ENCODE results near the gene GULP1.
A peak's percentile ranks its signal among the peaks of the same experiment; 100 is the strongest.
"Not testable (repeated sequence)": the region's sequence is repeated elsewhere in the genome, so short reads cannot be mapped to it uniquely, and the experiment has no call there.

GULP1 gene, protein sequence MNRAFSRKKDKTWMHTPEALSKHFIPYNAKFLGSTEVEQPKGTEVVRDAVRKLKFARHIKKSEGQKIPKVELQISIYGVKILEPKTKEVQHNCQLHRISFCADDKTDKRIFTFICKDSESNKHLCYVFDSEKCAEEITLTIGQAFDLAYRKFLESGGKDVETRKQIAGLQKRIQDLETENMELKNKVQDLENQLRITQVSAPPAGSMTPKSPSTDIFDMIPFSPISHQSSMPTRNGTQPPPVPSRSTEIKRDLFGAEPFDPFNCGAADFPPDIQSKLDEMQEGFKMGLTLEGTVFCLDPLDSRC

DNA sequence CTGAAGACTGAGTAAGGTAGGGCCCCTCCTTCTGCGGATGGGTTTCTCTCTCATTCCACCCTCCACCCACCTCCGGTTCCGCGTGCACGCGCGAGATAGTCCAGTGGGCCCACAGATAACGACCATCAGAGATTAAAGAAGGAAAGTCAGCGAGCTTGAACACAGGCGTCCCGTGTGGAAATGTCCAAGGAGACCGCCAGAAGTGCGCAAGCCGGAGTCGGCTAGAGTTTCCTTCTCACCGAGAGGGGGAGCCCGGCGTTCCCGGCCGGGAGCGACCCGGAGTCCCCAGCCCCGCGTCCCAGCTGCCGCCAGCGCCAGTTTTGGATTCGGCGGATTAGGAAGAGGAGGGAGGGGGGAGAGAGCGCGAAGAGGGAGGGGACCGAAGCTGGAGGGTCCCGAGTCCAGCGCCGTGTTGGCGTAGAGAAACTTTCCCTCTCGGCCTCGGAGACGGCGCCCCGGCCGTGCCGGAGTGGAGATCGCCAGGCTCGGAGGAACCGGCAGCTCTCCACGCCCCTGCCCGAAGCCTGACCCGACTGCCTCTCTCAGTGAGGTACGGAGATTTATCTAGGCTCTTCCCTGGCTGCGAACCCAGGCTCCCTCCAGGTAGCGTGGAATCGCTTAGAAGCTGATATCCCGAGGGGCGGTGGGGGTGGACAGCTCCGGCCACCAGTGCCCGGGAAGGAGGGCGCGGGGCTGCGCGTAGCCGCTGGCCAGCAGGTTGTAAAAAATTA is at the start of gene GULP1:
TSS of gene GULP1 (plus strand) at position 258 of the 731 bp plus-strand sequence. CDS start 185,829 bp downstream, outside the sequence.
- peak; percentile 78 for DNase-seq

DNA sequence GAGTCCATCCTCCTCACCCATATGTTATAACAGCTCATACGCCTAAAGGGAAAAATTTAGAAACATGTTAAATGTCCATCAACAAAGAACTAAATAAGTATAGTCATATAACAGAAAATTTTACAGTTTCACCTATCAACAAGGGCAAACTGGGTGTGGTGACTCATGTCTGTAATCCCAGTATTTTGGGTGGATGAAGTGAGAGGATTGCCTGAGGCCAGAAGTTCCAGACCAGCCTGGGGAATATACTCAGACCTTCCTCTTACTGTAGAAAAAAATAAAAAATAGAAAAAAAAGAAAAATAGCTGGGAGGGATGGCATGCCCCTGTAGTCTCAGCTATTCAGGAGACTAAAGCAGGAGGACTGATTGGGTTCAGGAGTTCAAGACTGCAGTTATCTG is 48.3 kb upstream of the GULP1 start:
- no peak for DNase-seq

DNA sequence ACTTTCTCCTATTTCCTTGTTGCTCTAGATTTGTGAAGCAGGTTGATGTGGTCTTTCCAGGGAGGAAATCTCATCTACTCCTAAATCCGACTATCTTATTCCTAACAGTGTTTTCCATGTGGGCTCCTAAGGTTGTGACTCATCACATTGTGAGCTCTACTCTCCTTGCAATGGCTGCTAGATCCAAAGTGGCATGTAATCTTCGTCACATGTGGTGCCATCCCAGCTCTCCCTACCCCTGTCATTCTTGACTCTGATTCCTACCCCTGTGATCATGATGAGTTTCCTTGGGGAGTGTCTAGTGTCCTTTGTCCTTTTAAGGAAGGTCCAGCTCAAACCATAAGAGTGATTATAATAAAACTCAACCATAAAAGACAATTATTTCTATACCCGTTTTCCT is 47.3 kb upstream of the GULP1 start:
- no peak for DNase-seq

DNA sequence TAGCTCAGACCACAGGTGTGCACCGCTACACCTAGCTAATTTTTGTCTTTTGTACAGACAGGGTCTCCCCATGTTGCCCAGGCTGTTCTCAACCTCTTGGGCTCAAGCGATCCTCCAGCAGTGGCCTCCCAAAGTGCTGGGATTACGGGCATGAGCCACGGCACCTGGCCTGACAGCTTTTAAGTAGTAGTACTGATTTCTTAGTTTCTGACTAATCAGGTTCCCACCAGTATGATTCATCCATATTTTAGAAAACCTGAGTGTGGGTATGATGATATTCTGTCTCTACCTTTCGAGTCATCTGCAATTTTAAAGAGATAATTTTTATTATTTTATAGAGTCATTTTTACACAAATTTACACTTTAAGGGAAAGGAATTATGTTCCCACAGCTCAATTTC is 46.4 kb upstream of the GULP1 start:
- DNase-seq = no peak

DNA sequence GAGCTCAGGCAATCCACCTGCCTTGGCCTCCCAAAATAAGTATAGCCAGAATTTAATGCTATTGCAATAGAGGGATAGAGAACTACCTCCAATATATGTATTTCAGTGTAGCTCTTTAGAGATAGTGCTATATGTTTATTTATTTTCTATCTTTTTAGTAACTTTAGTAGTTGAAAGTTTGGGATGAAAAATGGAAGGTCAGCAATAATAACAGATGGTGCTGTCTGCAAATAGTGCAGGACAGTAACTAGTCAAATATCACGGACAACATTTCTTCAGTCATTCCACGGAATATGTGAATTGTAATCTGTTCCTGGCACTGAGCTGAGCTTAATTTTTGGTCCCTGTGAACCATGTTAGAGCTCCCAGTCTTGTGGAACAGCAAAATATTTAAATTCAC is 43.2 kb upstream of the GULP1 start:
- no peak for DNase-seq

DNA sequence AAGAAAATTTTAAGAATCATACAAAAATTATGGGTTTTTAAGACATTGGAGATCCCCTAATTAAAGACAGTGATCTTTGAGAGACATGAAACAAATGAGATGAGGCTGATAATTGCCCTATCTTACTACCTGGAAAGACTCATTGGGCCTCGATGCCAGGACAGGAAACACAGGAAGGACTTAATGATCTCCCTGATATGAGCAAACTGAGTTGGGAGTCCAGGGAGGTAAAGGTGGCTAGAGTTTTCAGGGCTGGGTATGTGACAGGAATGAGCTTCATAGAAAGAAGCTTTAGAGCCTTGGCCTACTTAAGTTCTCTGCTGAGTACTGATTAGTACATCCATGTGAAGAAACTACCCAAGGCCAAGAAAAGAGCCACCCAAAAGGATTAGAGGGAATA is 40.6 kb upstream of the GULP1 start:
- no peak for DNase-seq

DNA sequence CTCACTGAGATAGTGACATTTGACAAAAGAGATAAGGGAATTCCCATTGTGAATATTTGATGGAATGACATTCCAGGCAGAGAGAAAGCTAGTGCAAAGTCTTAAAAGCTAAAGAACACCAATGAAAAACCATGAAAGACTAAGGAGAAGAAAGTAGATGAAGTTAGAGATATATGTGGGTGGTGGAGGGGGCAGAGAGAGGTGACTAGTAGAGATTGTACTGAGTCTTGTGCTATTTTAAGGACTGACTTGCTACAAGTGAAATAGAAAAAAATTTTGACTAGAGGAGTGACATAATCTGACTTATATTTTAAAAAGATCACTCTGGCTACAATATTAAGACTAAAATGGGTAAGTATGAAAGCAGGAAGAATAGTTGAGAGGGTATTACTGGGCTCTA is 35.3 kb upstream of the GULP1 start:
- no peak for DNase-seq

DNA sequence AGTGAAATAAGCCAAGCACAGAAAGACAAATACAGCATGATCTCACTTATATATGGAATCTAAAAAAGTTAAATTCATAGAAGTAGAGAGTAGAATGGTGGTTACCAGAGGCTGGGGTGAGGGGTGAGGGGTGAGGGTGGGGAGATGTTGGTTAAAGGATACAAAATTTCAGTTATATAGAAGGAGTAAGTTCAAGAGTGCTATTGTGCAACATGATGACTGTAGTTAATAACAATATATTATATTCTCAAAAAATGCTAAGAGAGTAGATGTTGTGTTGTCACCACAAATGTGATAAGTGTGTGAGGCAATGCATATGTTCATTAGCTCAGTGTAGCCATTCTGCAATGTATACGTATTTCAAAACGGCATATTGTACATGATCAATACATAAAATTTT is 26.4 kb upstream of the GULP1 start:
- DNase-seq = no peak

DNA sequence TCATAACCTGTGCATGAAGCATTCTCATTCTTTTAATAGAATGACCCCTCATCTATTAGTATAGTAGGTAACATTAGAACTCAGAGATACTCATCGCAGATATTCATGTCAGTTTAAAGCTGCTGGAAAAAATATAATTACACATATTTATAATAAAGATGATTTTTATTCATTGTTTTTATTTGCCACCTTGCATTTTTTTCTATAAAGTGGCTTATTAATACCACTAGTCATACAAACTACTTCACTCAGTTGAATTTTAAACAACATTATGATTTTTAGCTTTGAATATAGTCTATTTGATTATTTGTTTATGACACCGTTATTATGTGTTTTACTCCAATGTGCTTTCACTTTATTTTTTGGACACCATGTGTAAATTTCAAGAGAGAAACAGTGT is 23.9 kb upstream of the GULP1 start:
- no peak for DNase-seq

DNA sequence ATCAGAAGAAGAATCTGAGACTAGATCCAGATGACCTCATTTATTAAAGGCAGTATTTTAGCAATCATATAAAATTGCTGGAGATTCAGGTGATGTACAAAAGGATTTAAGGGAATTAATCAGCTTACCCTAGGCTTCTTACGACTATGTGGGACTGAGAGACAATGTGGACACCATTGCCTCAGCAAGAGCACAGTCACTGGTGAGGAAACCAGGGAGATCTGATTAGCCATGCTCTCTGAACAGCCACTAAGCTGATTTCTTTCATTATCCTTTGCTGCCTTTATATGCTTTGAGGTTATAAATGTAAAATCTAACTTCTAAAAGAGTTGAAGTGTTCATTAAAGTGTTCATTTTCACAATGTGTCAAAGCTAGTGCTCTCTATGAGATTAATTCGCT is 22.7 kb upstream of the GULP1 start:
- DNase-seq = no peak

DNA sequence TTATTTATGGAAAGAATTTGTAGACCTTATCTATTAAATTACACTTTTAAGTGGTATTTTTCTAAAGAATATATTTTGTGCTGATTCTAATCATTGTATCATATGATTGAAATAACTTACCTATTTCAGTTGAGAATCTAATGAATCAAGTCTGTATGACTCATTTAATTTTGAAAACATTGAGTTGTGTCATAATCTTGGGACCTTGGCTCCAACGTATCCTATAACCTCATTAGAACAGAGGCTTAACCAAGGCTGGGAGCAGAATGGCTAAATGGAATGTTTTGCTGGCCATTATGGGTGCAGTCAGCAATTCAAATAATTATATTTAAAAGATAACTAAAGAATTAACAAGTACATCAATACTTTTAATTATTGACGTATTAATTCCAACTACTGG is 19.6 kb upstream of the GULP1 start:
- no peak for DNase-seq

DNA sequence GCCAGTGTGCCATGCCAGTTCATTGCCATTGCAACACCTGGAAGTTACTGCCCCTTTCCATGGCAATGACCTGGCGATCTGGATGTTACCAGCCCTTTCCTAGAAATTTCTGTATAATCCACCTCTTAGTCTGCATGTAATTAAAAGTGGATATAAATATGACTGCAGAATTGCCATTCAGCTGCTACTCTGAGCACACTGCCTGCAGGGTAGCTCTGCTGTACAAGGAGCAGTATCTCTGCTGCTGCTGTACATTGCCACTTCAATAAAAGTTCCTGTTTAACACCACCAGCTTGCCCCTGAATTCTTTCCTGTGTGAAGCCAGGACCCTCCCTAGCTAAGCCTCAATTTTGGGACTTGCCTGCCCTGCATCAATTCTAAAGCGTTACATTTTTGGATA is 17.4 kb upstream of the GULP1 start:
- DNase-seq = no peak

DNA sequence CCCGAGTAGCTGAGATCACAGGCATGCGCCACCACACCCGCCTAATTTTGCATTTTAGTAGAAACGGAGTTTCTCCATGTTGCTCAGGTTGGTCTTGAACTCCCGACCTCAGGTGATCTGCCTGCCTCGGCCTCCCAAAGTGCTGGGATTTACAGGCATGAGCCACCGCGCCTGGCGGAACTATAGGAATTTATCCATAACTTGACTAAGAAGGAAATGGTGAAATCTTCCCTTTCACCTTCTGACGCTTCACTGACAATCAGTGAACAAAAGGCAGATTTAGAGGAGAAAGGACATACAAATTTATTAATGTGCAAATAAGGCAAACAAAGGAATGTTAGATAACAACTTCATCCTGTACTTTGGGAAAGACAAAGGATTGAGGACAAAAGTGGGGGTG is 15.4 kb upstream of the GULP1 start:
- no peak for DNase-seq

DNA sequence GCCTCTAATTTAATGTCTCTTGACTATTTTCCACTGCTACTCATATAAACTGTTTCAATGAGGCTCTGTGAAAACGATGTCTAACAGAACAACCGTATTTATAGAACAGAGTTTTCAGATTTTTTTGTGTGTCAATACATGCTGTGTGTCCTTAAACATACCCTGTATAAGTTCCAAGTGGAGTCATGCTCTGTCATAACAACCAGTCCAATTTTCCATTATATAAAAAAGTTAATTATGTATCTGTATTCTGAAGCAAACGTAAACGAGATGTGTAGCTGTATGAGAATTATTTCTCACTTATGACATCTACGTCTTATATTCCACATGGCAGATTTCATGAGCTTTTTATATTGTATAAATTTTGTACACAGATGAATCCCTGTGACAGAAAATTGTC is 13.9 kb upstream of the GULP1 start:
- DNase-seq = no peak

DNA sequence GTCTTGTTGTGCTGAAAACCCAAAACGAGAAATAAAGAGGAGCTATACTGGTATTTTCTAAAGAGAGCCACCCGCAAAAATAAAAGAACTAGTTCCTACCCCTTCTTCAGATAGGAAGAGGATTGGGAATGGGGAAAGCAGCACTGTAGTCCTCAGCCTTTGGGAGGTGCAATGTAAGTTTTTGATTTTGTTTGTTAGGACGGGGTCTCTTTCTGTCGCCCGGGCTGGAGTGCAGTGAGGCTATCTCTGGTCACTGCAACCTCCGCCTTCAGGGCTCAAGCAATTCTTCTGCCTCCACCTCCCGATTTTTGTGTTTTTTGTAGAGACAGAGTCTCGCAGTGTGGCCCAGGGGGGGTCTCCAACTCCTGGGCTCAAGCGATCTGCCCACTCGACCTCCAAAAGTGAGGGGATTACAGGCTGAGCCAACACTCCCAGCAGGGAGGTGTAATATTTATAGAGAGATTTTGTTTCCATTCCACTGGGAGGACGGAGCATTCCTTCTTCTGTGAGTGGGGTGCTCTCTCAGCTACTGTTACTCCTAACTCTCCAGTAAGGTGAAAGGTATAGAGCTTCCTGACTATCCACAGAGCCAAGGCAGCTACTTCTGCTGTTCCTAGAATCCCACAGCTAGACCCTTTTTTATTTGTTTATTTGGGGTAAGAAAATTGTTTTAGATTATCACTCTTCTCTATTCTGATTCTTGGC is 13.1 kb upstream of the GULP1 start:
- DNase-seq = no peak

DNA sequence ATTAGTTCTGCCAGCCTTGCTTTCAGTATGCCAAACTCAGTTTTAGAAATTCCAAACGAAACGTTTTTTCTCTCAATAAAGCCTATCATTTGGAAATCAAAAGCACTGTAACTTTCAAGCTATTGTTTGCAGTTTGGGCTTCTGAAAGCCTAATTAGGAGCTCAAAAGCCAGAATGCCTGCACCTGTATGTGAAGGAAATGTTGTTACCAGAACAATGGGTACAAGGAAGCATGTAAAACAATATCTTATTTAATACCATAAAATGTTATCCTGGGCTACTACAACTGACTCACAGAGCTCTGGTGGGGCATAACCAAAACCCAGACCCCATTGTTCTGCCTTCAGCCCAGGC is 12.6 kb upstream of the GULP1 start:
- DNase-seq = no peak

DNA sequence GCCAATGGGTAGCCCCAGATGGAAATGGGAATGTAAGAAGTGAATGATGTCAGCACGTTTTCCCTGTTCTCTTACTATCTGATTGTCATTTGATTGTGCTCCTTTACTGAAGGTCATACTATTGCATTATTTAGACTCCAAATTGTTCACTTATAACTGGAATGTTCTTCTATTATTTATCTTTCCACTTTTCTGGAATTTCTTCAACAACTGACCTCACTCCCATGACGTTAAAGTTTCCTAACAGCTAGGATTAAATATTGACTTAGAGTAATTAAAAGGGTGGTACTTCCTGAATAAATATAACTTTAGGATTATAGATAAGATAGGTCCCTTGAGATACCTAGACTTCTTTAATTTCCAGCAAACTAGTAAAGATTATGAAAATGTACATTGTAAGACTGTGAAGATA is 10.9 kb upstream of the GULP1 start:
- no peak for DNase-seq

DNA sequence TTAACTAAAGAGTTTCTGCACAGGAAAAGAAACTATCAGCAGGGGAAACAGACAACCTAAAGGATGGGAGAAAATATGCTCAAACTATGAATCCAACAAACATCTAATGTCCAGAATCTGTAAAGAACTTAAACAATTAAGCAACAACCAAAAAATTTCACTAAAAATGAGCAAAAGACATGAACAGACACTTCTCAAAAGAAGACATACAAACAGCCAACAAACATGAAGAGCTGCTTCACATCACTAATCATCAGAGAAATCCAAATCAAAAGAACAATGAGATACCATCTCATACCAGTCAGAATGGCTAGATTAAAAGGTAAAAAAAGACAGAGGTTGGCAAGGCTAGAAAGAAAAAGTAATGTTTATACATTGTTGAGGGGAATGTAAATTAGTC is 8.8 kb upstream of the GULP1 start:
- no peak for DNase-seq

DNA sequence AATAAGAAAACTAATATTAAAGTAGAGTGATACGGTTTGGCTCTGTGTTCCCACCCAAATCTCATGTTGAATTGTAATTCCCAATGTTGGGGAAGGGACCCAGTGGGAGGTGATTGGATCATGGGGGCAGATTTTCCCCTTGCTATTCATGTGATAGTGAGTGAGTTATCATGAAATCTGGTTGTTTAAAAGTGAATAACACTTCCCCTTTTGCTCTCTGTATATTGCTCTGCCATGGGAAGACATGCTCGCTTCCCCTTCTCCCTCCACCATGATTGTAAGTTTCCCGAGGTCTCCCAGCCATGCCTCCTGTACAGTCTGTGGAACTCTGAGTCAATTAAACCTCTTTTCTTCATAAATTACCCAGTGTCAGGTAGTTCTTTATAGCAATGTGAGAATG is 7.4 kb upstream of the GULP1 start:
- DNase-seq = not testable (repeated sequence)

DNA sequence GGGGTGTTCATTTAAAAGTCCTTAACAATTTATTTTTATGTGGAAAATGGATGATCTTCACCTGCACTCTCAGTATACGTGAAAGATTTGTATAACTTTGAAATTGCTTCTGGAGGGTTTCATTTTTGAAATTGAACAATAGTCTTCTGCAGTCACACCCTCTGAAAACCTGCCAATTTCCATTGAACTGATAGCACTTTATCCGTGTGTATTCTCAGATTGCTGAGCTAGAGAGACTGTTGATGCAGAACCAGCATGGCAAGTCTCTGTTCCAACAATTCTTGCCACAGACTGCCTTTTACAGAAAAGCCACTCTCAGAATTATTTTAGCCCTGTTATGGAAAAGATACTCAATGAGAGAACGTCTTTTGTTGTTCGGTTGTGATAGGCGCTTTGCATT is 6.6 kb upstream of the GULP1 start:
- peak; percentile 65 for DNase-seq

DNA sequence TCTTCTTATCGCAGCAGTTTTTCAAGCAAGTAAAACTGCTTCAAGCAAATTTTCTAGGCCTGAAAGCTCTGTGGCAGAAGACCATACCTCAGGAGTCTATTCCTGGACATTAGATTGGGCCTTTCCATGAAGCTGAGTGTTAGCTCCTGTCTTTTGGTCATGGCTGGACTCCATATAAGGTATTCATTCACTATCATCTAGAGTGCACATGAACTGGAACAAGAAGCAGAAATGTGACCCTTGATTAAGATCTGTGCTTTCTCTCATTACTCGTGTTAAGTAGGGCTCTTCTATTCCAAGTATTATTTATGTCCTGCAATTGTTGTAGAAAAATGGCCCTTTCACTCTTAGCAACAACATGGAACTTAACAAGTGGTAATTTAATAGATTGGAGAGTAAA is 5.9 kb upstream of the GULP1 start:
- DNase-seq = no peak

DNA sequence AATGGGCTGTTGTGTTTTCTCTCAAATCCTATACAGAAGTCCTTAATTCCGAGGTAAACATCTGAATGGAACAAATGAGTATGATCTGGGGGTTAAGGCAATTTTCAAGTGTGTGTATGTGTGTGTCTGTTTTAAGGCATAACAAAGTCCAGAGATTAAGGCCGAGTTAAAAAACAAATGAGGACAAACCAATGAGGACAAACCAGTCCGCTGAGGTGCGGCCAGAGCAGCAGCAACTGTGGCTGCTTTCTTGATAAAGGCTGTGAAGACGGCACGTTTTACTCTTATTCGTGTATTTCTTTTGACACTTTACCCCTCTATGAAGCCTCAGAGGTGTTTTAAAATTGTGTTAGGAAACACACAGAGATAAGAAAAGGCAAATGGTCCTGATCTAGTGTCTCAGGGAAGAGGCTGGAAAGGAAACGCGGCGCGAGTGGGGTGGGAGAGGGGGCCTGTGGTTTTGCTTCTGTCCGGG is 495 bp upstream of the GULP1 start:
- DNase-seq = peak; percentile 41

DNA sequence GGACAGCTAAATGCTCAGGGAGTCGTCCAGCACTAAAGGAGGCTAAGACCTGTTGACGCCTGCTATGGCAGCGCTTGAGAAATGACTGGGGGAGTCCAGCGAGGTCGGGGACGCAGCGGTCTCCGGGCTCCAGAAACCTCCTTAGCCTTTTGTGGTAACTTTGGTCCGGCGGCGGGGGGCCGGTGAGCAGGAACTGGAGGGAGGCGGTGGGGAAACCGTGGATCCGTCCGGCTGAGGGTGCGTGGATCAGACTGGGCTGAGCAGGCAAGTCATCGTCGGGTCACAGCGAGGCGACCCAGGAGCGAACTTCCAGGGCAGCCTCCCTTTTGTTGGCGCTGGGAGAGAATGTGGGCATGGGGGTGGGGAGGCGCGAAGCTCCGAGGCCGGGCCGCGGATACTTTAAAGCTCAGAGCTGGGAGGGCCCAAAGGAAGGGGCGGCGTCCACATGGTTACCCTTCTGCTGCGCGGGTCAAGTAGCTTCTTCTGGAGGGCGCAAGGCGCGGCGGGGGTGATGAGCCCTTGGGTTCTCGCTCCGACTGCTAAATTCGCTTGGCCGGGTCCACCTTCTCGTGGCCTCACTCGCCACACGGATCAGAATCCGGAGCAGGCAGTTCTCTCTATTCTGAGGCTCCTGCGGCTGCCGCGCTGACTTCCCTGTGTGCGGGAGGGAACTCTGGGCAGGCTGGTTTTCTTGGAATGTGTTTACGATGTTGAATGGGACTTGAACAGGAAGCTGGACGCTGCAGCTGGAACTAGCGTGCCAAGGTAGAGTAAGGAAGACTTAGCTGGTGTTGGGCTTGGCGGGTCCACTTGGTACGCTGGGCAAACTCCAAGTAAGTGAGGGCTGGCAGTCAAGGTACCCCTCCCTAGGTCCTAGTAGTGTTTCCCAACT is 920 bp downstream of the GULP1 start:
- peak; percentile 78 for DNase-seq

Measured in NCI-H345 (cell line).